ENCODE measurements around the gene GPR137C.

GPR137C gene

DNA sequence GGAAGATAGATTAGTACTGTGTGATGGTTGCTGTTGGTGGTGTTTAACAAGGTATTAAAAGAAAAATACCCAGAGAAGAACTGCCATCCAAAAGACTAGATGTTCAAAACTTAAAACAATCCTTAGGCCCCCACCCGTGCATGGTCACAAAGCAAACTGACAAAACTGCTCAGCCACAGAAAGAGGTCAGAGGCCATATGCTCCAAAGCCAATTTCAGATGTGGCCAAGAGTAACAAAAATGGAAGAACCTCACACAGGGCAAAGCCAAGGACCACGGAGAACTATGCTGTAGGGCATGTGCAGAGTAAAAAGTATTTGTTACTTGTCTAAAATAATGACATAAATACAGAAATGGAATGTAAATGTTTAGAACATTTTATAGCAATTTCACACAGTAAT is 5.6 kb upstream of the GPR137C start:
- Histone ChIP-seq H3K36me3 (replicated peaks in 1 of 2; ENCODE audit: control insufficient read depth in 2 of 2, insufficient read depth in 2 of 2, low read length in 2 of 2) (no peaks in the 10 kb centered on the region), H3K27ac (replicated peaks; ENCODE audit: low read length) (no peak overlapping the region), H3K79me1 (ENCODE audit: low read depth, low read length) (no peaks in the 10 kb centered on the region), H4K8ac (ENCODE audit: low read depth, low read length) (no peak overlapping the region), H2BK120ac (ENCODE audit: low read depth, low read length) (no peak overlapping the region), H3K4me3 (ENCODE audit: low read length in 2 of 2) (no peak overlapping the region), H3K4me2 (ENCODE audit: insufficient read depth, low read length, poor library complexity, severe bottlenecking) (no peak overlapping the region), H2AFZ (ENCODE audit: low read length) (no peak overlapping the region), H3K18ac (ENCODE audit: low read length) (no peak overlapping the region), H4K91ac (ENCODE audit: low read depth, low read length, poor library complexity) (no peak overlapping the region), H3K4ac (ENCODE audit: low read length) (no peak overlapping the region), H3K23ac (ENCODE audit: low read depth, low read length, poor library complexity) (no peak overlapping the region), H2BK12ac (ENCODE audit: low read length) (no peak overlapping the region), H2AK5ac (ENCODE audit: low read depth, low read length) (no peak overlapping the region), H3K9me3 (replicated peaks in 1 of 2; ENCODE audit: control insufficient read depth in 2 of 2, insufficient read depth in 1 of 2, low read depth in 1 of 2, low read length in 2 of 2) (no peaks in the 10 kb centered on the region), H3K14ac (ENCODE audit: low read length) (no peak overlapping the region), H3K4me1 (ENCODE audit: control insufficient read depth in 2 of 2, insufficient read depth in 1 of 2, low read depth in 1 of 2, low read length in 2 of 2) (peaks cover 3 to 5% of the 10 kb centered on the region in 2 donors), H2BK15ac (ENCODE audit: low read length) (no peak overlapping the region), H2BK5ac (ENCODE audit: low read length) (no peak overlapping the region), H3K9ac (ENCODE audit: low read depth, low read length, poor library complexity) (no peak overlapping the region), H3K27me3 (ENCODE audit: control insufficient read depth in 3 of 3, insufficient read depth in 3 of 3, low read depth in 1 of 3, low read length in 3 of 3) (no peaks in the 10 kb centered on the region)
- no CpG with 5 or more reads among the region's 2 CpGs for WGBS, 2 donors (ENCODE audit: extremely low coverage in 2 of 2, insufficient read length in 2 of 2, insufficient replicate concordance in 1 of 2)
- DNase-seq (ENCODE audit: low spot score) = no peak

- no peak overlapping the region for H3K14ac ChIP-seq (ENCODE audit: low read length)
- no peak overlapping the region for H2BK15ac ChIP-seq (ENCODE audit: low read length)
- no peaks in the 10 kb centered on the region for H3K36me3 ChIP-seq (replicated peaks in 1 of 2; ENCODE audit: control insufficient read depth in 2 of 2, insufficient read depth in 2 of 2, low read length in 2 of 2)
- no peak overlapping the region for H2AK5ac ChIP-seq (ENCODE audit: low read depth, low read length)
- no peaks in the 10 kb centered on the region for H3K79me1 ChIP-seq (ENCODE audit: low read depth, low read length)
- H3K27me3 ChIP-seq (ENCODE audit: control insufficient read depth in 3 of 3, insufficient read depth in 3 of 3, low read depth in 1 of 3, low read length in 3 of 3) = no peaks in the 10 kb centered on the region
- no peak overlapping the region for H3K4me3 ChIP-seq (ENCODE audit: low read length in 2 of 2)
- no peak overlapping the region for H3K23ac ChIP-seq (ENCODE audit: low read depth, low read length, poor library complexity)
- WGBS, 2 donors (ENCODE audit: extremely low coverage in 2 of 2, insufficient read length in 2 of 2, insufficient replicate concordance in 1 of 2) = no CpG with 5 or more reads among the region's 3 CpGs
- no peak overlapping the region for H2AFZ ChIP-seq (ENCODE audit: low read length)
- H2BK5ac ChIP-seq (ENCODE audit: low read length) = no peak overlapping the region
- H3K27ac ChIP-seq (replicated peaks; ENCODE audit: low read length) = no peak overlapping the region
- H3K4me2 ChIP-seq (ENCODE audit: insufficient read depth, low read length, poor library complexity, severe bottlenecking) = no peak overlapping the region
- no peak for DNase-seq (ENCODE audit: low spot score)
- no peak overlapping the region for H2BK120ac ChIP-seq (ENCODE audit: low read depth, low read length)
- no peak overlapping the region for H3K18ac ChIP-seq (ENCODE audit: low read length)
- H3K9ac ChIP-seq (ENCODE audit: low read depth, low read length, poor library complexity) = no peak overlapping the region
- no peak overlapping the region for H4K8ac ChIP-seq (ENCODE audit: low read depth, low read length)
- H2BK12ac ChIP-seq (ENCODE audit: low read length) = no peak overlapping the region
- peaks cover 3 to 5% of the 10 kb centered on the region in 2 donors for H3K4me1 ChIP-seq (ENCODE audit: control insufficient read depth in 2 of 2, insufficient read depth in 1 of 2, low read depth in 1 of 2, low read length in 2 of 2)
- no peaks in the 10 kb centered on the region for H3K9me3 ChIP-seq (replicated peaks in 1 of 2; ENCODE audit: control insufficient read depth in 2 of 2, insufficient read depth in 1 of 2, low read depth in 1 of 2, low read length in 2 of 2)
- no peak overlapping the region for H4K91ac ChIP-seq (ENCODE audit: low read depth, low read length, poor library complexity)
- no peak overlapping the region for H3K4ac ChIP-seq (ENCODE audit: low read length)
These were observed 5.1 kb upstream of the GPR137C start for GRCh38 chr14:52547526-52547925.

- no peak overlapping the region for H4K91ac ChIP-seq (ENCODE audit: low read depth, low read length, poor library complexity)
- H3K4me1 ChIP-seq (ENCODE audit: control insufficient read depth in 2 of 2, insufficient read depth in 1 of 2, low read depth in 1 of 2, low read length in 2 of 2) = peaks cover 5 to 7% of the 10 kb centered on the region in 2 donors
- no peak overlapping the region for H3K18ac ChIP-seq (ENCODE audit: low read length)
- H3K9ac ChIP-seq (ENCODE audit: low read depth, low read length, poor library complexity) = no peak overlapping the region
- H2BK120ac ChIP-seq (ENCODE audit: low read depth, low read length) = no peak overlapping the region
- no peak overlapping the region for H3K23ac ChIP-seq (ENCODE audit: low read depth, low read length, poor library complexity)
- H3K9me3 ChIP-seq (replicated peaks in 1 of 2; ENCODE audit: control insufficient read depth in 2 of 2, insufficient read depth in 1 of 2, low read depth in 1 of 2, low read length in 2 of 2) = no peaks in the 10 kb centered on the region
- peaks cover 5% of the 10 kb centered on the region for H3K79me1 ChIP-seq (ENCODE audit: low read depth, low read length)
- no peak overlapping the region for H3K14ac ChIP-seq (ENCODE audit: low read length)
- no peak overlapping the region for H2BK15ac ChIP-seq (ENCODE audit: low read length)
- no peak overlapping the region for H2BK12ac ChIP-seq (ENCODE audit: low read length)
- no peak overlapping the region for H2BK5ac ChIP-seq (ENCODE audit: low read length)
- no peak overlapping the region for H4K8ac ChIP-seq (ENCODE audit: low read depth, low read length)
- H2AK5ac ChIP-seq (ENCODE audit: low read depth, low read length) = no peak overlapping the region
- no peak overlapping the region for H3K27ac ChIP-seq (replicated peaks; ENCODE audit: low read length)
- no peak overlapping the region for H3K4me2 ChIP-seq (ENCODE audit: insufficient read depth, low read length, poor library complexity, severe bottlenecking)
- H3K27me3 ChIP-seq (ENCODE audit: control insufficient read depth in 3 of 3, insufficient read depth in 3 of 3, low read depth in 1 of 3, low read length in 3 of 3) = no peaks in the 10 kb centered on the region
- H3K4ac ChIP-seq (ENCODE audit: low read length) = no peak overlapping the region
- H2AFZ ChIP-seq (ENCODE audit: low read length) = peak overlapping the region; percentile 94
- H3K4me3 ChIP-seq (ENCODE audit: low read length in 2 of 2) = peak overlapping the region in 1 of 2 donors; percentile 64
- H3K36me3 ChIP-seq (replicated peaks in 1 of 2; ENCODE audit: control insufficient read depth in 2 of 2, insufficient read depth in 2 of 2, low read length in 2 of 2) = no peaks in the 10 kb centered on the region
- WGBS, 2 donors (ENCODE audit: extremely low coverage in 2 of 2, insufficient read length in 2 of 2, insufficient replicate concordance in 1 of 2) = no CpG with 5 or more reads among the region's 3 CpGs
- no peak for DNase-seq (ENCODE audit: low spot score)
These were observed 2.0 kb upstream of the GPR137C start for GRCh38 chr14:52550661-52551060.

GRCh38 chr14:52551205-52551604 is 1.4 kb upstream of the GPR137C start:
- Histone ChIP-seq H3K36me3 (replicated peaks in 1 of 2; ENCODE audit: control insufficient read depth in 2 of 2, insufficient read depth in 2 of 2, low read length in 2 of 2) (no peaks in the 10 kb centered on the region), H2AFZ (ENCODE audit: low read length) (peak overlapping the region; percentile 94), H3K14ac (ENCODE audit: low read length) (no peak overlapping the region), H2AK5ac (ENCODE audit: low read depth, low read length) (no peak overlapping the region), H3K27ac (replicated peaks; ENCODE audit: low read length) (no peak overlapping the region), H3K4me3 (ENCODE audit: low read length in 2 of 2) (peak overlapping the region in 1 of 2 donors; percentile 64), H3K4me1 (ENCODE audit: control insufficient read depth in 2 of 2, insufficient read depth in 1 of 2, low read depth in 1 of 2, low read length in 2 of 2) (peaks cover 5 to 7% of the 10 kb centered on the region in 2 donors), H4K8ac (ENCODE audit: low read depth, low read length) (no peak overlapping the region), H2BK120ac (ENCODE audit: low read depth, low read length) (no peak overlapping the region), H2BK12ac (ENCODE audit: low read length) (no peak overlapping the region), H3K9me3 (replicated peaks in 1 of 2; ENCODE audit: control insufficient read depth in 2 of 2, insufficient read depth in 1 of 2, low read depth in 1 of 2, low read length in 2 of 2) (no peaks in the 10 kb centered on the region), H3K18ac (ENCODE audit: low read length) (no peak overlapping the region), H3K4me2 (ENCODE audit: insufficient read depth, low read length, poor library complexity, severe bottlenecking) (peak overlapping the region; percentile 86), H3K23ac (ENCODE audit: low read depth, low read length, poor library complexity) (no peak overlapping the region), H3K27me3 (ENCODE audit: control insufficient read depth in 3 of 3, insufficient read depth in 3 of 3, low read depth in 1 of 3, low read length in 3 of 3) (no peaks in the 10 kb centered on the region), H3K79me1 (ENCODE audit: low read depth, low read length) (peaks cover 5% of the 10 kb centered on the region), H4K91ac (ENCODE audit: low read depth, low read length, poor library complexity) (no peak overlapping the region), H2BK5ac (ENCODE audit: low read length) (no peak overlapping the region), H2BK15ac (ENCODE audit: low read length) (no peak overlapping the region), H3K9ac (ENCODE audit: low read depth, low read length, poor library complexity) (no peak overlapping the region), H3K4ac (ENCODE audit: low read length) (no peak overlapping the region)
- WGBS, 2 donors (ENCODE audit: extremely low coverage in 2 of 2, insufficient read length in 2 of 2, insufficient replicate concordance in 1 of 2) = no CpG with 5 or more reads among the region's 6 CpGs
- DNase-seq (ENCODE audit: low spot score) = no peak
